Activated T-cell treated with anti-CD3 and anti-CD28 coated beads for 4 hours (primary cell): Measurements from ENCODE around the gene SEC14L5.
"Not testable (repeated sequence)": the region's sequence is repeated elsewhere in the genome, so short reads cannot be mapped to it uniquely, and the experiment has no call there.

Experiments
- DNase-seq: peaks from one replicate; pipeline ENCODE4 v3.0.0-alpha.2; 2020

Gene SEC14L5

GRCh38 chr16:4957420-4957719 lies 760 bp upstream of the SEC14L5 start:
- no peak for DNase-seq

DNA sequence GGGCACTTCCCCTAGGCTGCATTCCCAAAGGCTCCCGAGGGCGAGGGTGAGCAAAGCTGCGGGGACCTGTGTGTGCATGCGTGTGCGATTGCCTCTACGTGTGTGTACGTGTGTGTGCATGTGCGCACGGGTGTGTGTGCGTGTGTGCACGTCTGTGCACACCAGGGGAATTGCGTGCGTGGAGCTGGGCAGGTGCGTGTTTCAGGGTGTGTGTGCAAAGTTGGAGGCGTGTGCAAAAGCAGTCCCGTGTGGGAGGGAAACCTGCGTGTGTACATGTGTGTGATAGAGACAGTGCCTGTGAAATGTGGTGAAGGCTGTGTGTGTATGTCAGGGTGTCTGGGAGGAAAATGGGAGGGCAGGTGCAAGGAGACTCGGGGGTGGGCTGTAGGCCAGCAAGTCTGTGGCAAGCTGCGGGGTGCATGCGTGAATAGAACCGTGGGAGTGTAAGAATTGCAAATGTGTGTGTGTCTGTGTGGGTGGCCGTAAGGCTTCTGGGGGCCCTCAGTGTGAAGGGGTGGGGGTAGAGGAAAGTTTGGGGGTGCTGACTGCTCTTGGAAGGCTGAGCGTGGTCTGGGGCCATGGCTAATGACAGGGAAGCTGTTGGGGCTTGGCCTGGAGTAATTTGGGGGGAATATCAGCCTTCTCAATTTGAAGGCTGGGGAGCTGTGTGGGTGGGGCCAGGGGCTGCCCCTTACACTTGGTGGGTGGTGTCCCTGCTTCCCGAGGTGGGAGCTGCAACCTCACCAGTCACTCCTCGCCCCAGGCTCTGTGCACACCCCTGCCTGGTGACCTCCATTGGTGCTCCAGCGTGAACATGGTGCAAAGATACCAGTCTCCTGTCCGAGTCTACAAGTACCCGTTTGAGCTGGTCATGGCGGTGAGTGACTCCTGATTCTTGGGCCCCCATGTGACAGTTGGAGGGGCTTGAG lies 644 bp downstream of the SEC14L5 start:
- DNase-seq, result no peak

GRCh38 chr16:4960579-4960978 lies 2.4 kb downstream of the SEC14L5 start:
- no peak for DNase-seq

- no peak for DNase-seq
Observed at GRCh38 chr16:4962716-4963115, 4.6 kb downstream of the SEC14L5 start.

GRCh38 chr16:4963527-4963926 lies 5.4 kb downstream of the SEC14L5 start:
- DNase-seq, result not testable (repeated sequence)

GRCh38 chr16:4966736-4967453 lies 8.8 kb downstream of the SEC14L5 start:
- no peak for DNase-seq

DNA sequence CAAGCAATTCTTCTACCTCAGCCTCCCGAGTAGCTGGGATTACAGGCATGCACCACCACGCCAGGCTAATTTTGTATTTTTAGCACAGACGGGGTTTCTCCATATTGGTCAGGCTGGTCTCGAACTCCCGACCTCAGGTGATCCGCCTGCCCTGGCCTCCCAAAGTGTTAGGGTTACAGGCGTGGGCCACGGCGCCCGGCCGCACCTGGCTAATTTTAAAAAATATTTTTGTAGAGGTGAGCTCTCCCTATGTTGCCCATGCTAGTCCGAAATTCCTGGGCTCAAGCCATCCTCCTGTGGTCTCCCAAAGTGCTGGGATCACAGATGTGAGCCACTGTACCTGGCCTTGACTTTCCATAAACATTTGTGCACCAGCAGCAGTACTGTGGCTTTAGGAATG lies 10.1 kb downstream of the SEC14L5 start:
- not testable (repeated sequence) for DNase-seq

DNA sequence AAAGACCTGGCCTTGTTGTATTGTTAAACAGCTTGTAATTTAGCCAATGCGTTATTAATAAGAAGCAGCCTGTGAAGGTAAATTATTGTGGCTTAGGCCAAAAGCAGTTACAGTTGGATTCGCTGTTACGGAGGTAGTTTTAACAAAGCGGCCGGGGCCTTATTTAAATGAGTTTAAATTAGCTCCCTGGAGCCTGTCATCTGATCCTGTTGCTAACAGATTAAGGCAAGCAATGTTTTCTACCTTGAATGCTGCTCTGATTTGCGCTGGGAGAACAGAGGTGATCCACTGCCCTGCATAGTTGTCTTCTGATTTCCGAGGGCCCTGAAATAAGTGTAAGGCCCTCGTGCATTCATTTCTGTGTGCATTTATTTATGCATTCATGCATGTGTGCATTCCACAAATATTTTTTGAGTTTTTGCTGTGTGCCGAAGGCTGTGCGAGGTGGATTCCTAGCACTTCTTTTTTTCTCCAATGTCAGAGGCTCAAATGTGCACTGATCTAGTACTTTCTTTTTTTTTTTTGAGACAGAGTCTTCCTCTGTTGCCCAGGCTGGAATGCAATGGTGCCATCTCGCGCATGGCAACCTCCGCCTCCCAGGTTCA lies 10.9 kb downstream of the SEC14L5 start:
- no peak for DNase-seq

DNA sequence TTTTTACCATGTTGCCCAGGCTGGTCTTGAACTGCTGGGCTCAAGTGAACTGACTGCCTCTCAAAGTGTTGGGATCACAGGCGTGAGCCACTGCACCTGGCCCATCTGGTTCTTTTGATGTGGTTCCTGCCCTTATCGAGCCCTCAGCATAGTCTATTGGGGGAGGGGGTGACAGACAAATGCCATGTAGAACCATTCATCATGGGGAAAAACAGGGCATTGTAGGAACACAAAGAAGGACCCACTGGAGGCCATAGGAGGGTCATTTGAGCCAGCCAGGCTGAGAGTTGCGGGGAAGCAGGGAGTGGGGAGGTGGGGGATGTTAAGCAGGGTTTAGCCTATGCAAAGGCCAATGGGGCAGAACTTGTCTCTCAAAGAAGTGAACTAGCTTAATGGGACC lies 11.9 kb downstream of the SEC14L5 start:
- DNase-seq, result no peak

DNA sequence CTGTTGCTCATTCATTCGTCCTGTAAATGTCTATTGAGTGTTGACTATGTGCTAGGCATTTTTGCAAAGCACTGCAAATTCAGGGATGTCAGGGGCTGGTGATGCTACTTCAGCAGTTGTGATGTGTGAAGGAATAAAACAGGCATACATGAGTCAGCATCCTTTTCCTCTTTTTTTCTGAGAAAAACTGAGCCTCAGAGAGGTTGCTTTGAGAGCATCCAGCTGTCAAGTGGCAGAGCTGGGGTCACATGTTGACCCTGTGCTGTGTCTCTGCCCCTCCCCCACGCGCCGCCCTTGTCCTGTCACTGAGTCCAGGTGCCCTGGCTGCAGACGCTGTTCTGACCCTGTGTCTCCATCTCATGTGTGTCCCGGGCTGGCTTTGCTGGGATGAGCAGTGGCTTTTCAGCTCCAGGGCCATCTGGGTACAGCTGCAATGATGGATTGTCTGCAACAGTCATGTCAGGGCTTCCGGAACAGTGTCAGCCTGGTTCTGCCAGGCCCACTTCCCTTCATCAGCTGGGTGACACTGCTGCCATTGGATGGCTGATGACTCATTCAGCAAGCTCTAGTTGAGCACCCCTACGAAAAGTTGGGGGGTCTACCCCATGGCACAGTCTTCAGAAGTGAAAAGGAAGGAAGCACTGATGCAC lies 14.9 kb downstream of the SEC14L5 start:
- DNase-seq, result no peak

- no peak for DNase-seq
Observed at GRCh38 chr16:4976079-4976478, 17.9 kb downstream of the SEC14L5 start.

DNA sequence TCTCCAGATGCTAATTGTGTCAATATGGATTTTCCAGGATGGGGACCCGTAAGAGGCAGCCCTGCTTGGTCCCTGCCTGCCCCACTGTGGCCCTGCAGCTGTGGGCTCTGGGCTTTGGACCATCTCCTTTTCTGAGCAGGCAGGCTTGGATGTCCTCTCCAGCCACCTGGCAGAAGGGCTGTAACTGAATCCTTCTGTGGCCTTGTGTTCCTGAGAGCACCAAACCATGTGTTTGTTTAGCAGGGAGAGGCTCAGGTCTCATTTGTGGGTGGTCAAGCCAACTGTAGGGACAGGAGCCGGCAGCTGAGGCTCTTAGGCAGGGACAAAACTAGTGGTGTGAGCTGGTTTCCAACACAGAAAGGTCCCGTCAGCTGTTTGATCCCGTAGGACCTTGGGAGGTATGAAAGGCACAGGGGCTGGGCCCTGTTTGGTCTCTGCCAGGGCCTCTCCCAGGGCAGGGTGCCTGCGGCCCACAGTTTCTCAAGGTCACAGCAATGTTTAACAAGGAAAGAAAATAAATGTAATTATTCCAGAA lies 18.5 kb downstream of the SEC14L5 start:
- DNase-seq, result no peak

DNA sequence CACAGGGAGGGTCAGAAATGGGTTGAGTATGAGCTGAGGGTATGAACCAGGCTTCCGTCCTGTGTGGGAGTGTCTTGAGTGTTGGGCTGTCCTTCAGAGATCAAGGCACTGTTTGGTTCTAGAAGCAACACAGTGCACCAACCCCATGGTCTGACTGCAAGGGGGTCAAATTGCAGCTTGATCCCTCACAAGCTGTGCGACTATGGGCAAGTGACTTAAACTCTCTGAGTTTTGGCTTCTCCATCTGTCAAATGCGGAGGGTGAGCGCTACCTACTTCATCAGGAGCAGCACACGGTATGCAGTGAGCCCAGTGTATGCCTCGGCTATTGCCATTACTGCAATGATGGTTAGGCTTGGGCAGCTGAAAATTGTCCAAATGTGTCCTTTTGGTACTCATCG lies 21.0 kb downstream of the SEC14L5 start:
- DNase-seq, result no peak

- no peak for DNase-seq
Observed at GRCh38 chr16:4979736-4980660, 21.9 kb downstream of the SEC14L5 start.

DNA sequence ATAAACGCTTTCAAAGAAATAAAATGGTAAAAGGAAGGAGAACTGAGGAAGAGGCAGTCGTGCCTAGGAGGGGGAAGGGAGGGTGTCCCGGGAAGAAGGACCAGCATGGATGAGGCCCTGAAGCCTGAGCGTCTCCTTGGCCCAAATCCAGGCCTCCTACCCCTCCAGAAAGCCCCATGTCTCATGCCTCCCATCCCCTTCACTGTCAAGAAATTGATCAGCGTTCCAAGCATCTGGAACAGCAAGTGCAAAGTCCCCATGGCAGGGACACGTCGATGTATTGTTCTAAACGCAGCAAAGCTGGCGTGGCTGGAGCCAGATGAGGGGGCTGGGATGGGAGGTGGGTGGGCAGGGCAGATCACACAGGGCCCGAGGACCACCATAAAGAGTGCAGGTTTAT lies 22.6 kb downstream of the SEC14L5 start:
- no peak for DNase-seq

DNA sequence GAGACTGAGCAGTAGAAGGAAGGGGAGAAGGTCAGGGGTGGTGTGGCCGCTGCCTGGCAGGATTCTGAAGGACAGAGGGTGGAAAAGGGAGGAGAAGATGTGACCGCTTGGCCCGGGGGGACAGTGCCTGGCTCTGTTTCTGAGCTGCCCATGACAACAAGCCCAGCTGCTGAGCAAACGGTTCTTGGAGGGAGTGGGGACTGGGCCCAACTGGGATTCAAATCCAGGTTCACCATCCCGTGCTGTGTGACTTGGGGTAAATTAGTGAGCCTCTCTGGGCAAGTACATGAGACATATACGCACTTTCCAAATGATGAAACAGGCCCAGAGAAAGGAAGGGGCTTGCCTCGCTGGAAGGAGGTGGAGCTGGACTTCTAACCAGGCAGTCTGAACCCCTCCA lies 23.3 kb downstream of the SEC14L5 start:
- DNase-seq, result no peak

DNA sequence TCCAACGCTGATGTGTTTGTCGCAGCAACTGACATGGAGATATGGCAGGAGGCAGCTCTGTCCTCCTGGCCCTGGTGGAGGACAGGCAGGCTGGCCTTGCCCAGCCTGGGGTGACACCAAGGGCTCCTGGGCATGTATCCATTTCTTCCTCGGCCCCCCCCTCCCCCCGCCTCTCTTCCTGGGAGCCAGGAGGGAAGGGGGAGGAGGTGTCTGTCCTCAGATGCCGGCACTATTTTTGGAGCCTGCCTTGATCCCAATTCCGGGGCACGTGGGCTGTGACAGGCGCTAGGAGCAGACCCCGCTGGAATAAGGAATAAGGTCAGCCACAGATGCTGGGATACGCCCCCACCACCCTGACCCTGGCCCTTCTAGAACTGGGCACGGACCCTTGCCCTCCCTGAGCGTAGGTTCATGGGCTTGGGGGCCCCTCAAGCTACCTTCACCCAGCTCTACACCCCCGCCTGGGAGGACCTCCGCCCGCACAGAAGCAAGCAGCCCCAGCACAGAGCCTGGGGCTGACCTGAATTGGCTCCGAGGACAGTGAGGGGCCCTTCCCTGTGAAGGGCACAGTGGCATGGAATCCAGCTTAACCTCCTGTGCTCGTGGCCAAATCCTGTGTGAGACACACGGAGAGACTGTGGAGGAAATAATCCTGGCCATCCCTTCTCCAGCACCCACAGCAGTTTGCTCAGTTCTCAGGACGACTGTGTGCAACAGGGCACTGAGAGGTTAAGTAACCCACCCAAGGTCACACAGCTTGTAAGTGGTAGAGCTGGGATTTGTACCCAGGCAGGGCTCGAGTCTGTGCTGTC lies 24.1 kb downstream of the SEC14L5 start:
- no peak for DNase-seq

DNA sequence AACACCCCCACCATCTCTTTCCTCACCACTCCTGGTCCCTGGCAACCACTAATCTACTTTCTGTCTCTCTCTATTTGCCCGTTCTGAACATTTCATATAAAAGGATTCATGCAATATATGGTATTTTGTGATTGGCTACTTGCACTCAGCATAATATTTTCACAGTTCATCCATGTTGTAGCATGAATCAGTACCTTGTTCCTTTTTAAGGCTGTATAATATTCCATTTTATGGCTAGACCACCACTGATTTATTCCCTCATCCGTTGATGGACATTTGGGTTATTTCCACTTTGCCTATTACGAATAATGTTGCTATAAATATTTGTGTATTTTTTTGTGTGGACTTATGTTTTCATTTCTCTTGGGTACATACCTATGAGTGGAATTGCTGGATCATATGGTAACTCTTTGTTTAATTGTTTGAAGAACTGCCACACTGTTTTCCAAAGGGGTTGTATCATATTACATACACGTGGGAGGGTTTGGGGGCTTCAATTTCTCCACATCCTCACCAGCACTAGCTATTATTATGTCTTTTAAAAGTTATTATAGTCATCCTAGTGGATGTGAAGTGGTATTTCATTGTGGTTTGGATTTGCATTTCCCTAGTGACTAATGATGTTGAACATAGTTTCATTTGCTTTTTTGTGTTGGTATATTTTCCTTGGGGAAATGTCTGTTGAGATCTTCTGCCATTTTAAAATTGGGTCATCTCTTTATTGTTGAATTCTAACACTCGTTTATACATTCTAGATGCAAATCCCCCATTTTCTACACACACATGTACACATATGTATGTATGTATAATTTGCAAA lies 26.3 kb downstream of the SEC14L5 start:
- no peak for DNase-seq

- DNase-seq, result no peak
Observed at GRCh38 chr16:4987250-4987579, 29.1 kb downstream of the SEC14L5 start.
